Endothelial cell of umbilical vein (primary cell): Measurements from ENCODE around the gene PYCR2. TPM values are rescaled to one million over a fixed set of nuclear protein-coding genes. Genes with fewer than 3 reads are reported as not detected.

Experiments used
- BruUV-seq: library from RNA; stranded (reverse); fragments of 400-500 nt; replicated peaks from 2 replicates; lab custom pipeline; 2021; lab: Mats Ljungman, UMichigan
- CTCF ChIA-PET: fragments of 300-600, 350-600 bp; sonication (Branson Sonifier 250); formaldehyde crosslinking; loops from one replicate; lab custom pipeline; 2021; ENCODE audit warnings: antibody characterized with exemption, inconsistent platforms; lab: Charles Lee
- POLR2A ChIA-PET: fragments of 300-600, 350-600 bp; sonication (Branson Sonifier 250); formaldehyde crosslinking; loops from one replicate; lab custom pipeline; 2021; ENCODE audit warnings: antibody characterized with exemption, inconsistent platforms; lab: Charles Lee
- DNase-seq: peaks from one replicate; pipeline ENCODE4 v3.0.0-alpha.2; 2011; ENCODE audit warnings: low read depth, low spot score
- FAIRE-seq: peaks from 2 replicates; lab custom pipeline; 2011; peaks lifted over from hg19 to GRCh38; lab: Jason Lieb, UNC
- H2AFZ ChIP-seq: 2 replicates; pipeline ENCODE4 v1.6.0; 2012; ENCODE audit warnings: low read depth, low read length, control low read depth, inconsistent platforms
- H3K27ac ChIP-seq: 2 replicates; pipeline ENCODE4 v1.5.1; 2011; ENCODE audit warnings: low read depth, mild to moderate bottlenecking, control low read depth, low read length, moderate library complexity; ENCODE audit not compliant: insufficient read depth
- H3K27me3 ChIP-seq, 2 experiments: 2 replicates each; pipeline versions ENCODE4 v1.6.0 to v1.6.1; 2011; ENCODE audit warnings: low read length in 2 of 2, mixed read lengths in 1 of 2; ENCODE audit not compliant: control insufficient read depth in 2 of 2, insufficient read depth in 2 of 2
- H3K36me3 ChIP-seq, 2 experiments: 2 replicates in 1 of 2; 3 replicates in 1 of 2; pipeline ENCODE4 v1.5.1; 2011; ENCODE audit warnings: low read length in 2 of 2, mild to moderate bottlenecking in 1 of 2, moderate library complexity in 1 of 2; ENCODE audit not compliant: control insufficient read depth in 2 of 2, insufficient read depth in 2 of 2; ENCODE audit errors: extremely low read depth in 1 of 2
- H3K4me1 ChIP-seq: 3 replicates; pipeline ENCODE4 v1.5.1; 2011; ENCODE audit warnings: mild to moderate bottlenecking, low read length; ENCODE audit not compliant: control insufficient read depth, insufficient read depth; ENCODE audit errors: extremely low read depth
- H3K4me2 ChIP-seq: 2 replicates; pipeline ENCODE4 v1.6.1; 2011; ENCODE audit warnings: low read length, control low read depth, mixed read lengths; ENCODE audit not compliant: insufficient read depth
- H3K4me3 ChIP-seq, 3 experiments: fragments of 200-600 bp in 1 of 3; sonication (generic), shearing (Covaris generic) in 1 of 3; replicated peaks in 1 of 3; 2 replicates each; pipeline ENCODE4 v1.5.1; 2011 to 2016; ENCODE audit warnings: control low read depth in 3 of 3, low read length in 3 of 3, mild to moderate bottlenecking in 2 of 3, inconsistent platforms in 1 of 3, low read depth in 1 of 3, moderate library complexity in 1 of 3; ENCODE audit not compliant: insufficient read depth in 1 of 3
- H3K79me2 ChIP-seq: 2 replicates; pipeline ENCODE4 v1.6.0; 2012; ENCODE audit warnings: low read length, inconsistent platforms; ENCODE audit not compliant: control insufficient read depth, insufficient read depth
- H3K9ac ChIP-seq: replicated peaks from 2 replicates; pipeline ENCODE3; 2011; ENCODE audit warnings: low read length, control low read depth; ENCODE audit not compliant: insufficient read depth; ENCODE audit errors: extremely low read depth
- H3K9me1 ChIP-seq: replicated peaks from 3 replicates; pipeline ENCODE4 v1.6.0; 2011; ENCODE audit warnings: mild to moderate bottlenecking, low read length; ENCODE audit not compliant: control insufficient read depth, insufficient read depth; ENCODE audit errors: extremely low read depth
- H3K9me3 ChIP-seq: replicated peaks from 2 replicates; pipeline ENCODE4 v1.5.1; 2012; ENCODE audit warnings: low read length, inconsistent platforms; ENCODE audit not compliant: control insufficient read depth, insufficient read depth
- H4K20me1 ChIP-seq: replicated peaks from 2 replicates; pipeline ENCODE3; 2011; ENCODE audit warnings: mild to moderate bottlenecking, low read length; ENCODE audit not compliant: control insufficient read depth, insufficient read depth; ENCODE audit errors: extremely low read depth
- EZH2 ChIP-seq: IDR thresholded peaks from 2 replicates; pipeline ENCODE4 v1.6.1; 2012; ENCODE audit warnings: borderline replicate concordance, low read depth, mild to moderate bottlenecking, moderate library complexity, low read length, inconsistent platforms; ENCODE audit not compliant: severe bottlenecking
- FOS ChIP-seq: IDR thresholded peaks from 2 replicates; pipeline ENCODE4 v1.6.1; 2011; ENCODE audit warnings: mild to moderate bottlenecking, low read length, moderate library complexity, borderline replicate concordance; ENCODE audit not compliant: insufficient read depth
- GATA2 ChIP-seq: IDR thresholded peaks from 2 replicates; pipeline ENCODE4 v1.7.0; 2011; ENCODE audit warnings: low read depth, mild to moderate bottlenecking, moderate library complexity, mixed read lengths, low read length; ENCODE audit not compliant: insufficient read length, insufficient read depth
- JUN ChIP-seq: IDR thresholded peaks from 2 replicates; pipeline ENCODE4 v1.6.1; 2011; ENCODE audit warnings: borderline replicate concordance, low read depth; ENCODE audit not compliant: insufficient read length, insufficient read depth
- MAX ChIP-seq: IDR thresholded peaks from 2 replicates; pipeline ENCODE4 v1.6.1; 2011; ENCODE audit not compliant: insufficient read depth, insufficient read length
- MYC ChIP-seq: IDR thresholded peaks from one replicate; pipeline ENCODE4 v1.6.1; 2011; ENCODE audit warnings: mild to moderate bottlenecking, low read depth, low read length
- POLR2A ChIP-seq: IDR thresholded peaks from 2 replicates; pipeline ENCODE4 v1.6.1; 2012; ENCODE audit warnings: low read depth, mild to moderate bottlenecking, control low read depth, low read length
- POLR2AphosphoS5 ChIP-seq: IDR thresholded peaks from 2 replicates; pipeline ENCODE4 v1.6.1; 2012; ENCODE audit warnings: low read depth, mild to moderate bottlenecking, control low read depth, low read length, moderate library complexity; ENCODE audit not compliant: insufficient read depth
- dilution Hi-C: fragments of 300-500 bp; cut with MboI; formaldehyde crosslinking; loops from one replicate; pipeline ENCODE4 v1.15.0; 2019; ENCODE audit warnings: low sequenced_read_pairs; ENCODE audit not compliant: extremely low pct_ligation_motif_present
- intact Hi-C: fragments of 100-400 bp; cut with micrococcal nuclease; formaldehyde crosslinking; loops from one replicate; pipeline ENCODE4 v1.10.0; 2022
- polyA plus RNA-seq, 4 experiments: library from polyadenylated mRNA; depleted of rRNA in 3 of 4; stranded (reverse) in 3 of 4; unstranded in 1 of 4; fragments of >200 nt; gene quantifications; 2 replicates each; pipeline versions ENCODE4 v1.2.1 to v1.2.3, GENCODE V29; 2011 to 2012; ENCODE audit warnings: missing spikeins in 1 of 4
- total RNA-seq: library from RNA; stranded (reverse); gene quantifications from 2 replicates; pipeline ENCODE4 v1.2.3, GENCODE V29; 2021
- TF ChIP-seq, protein P1 (sequence below), 2 donors: IDR thresholded peaks; 1 replicate in 1 of 2; 2 replicates in 1 of 2; pipeline ENCODE4 v1.5.1; 2011; ENCODE audit warnings: low read length in 2 of 2, mild to moderate bottlenecking in 2 of 2, moderate library complexity in 2 of 2, control low read depth in 1 of 2, inconsistent platforms in 1 of 2, low read depth in 1 of 2; ENCODE audit not compliant: insufficient read depth in 1 of 2; ENCODE audit errors: extremely low read depth in 1 of 2

PYCR2 gene
- total and polyA plus RNA-seq, 2 donors (not counting 3 experiments of a cell fraction or from before 2014, with no cell fraction given) = 64.6 to 65.1 TPM

- FAIRE-seq (no peak), DNase-seq (no peak)
- Histone ChIP-seq H3K9me1 (no peaks in the 10 kb centered on the region), H3K79me2 (no peaks in the 10 kb centered on the region), H3K9ac (no peak overlapping the region), H3K36me3 (peaks cover 0 to 2% of the 10 kb centered on the region in 2 experiments), H3K4me1 (no peaks in the 10 kb centered on the region), H3K9me3 (no peaks in the 10 kb centered on the region), H4K20me1 (no peaks in the 10 kb centered on the region), H3K4me2 (no peak overlapping the region), H2AFZ (no peak overlapping the region), H3K27me3 (no peaks in the 10 kb centered on the region), H3K27ac (no peak overlapping the region), H3K4me3 (no peak overlapping the region)
- BruUV-seq = no TSS peak
- TF ChIP-seq GATA2 (no peak), MYC (no peak), FOS (no peak), POLR2A (no peak), EZH2 (no peak), JUN (no peak), MAX (no peak), POLR2AphosphoS5 (no peak)
- TF ChIP-seq, protein P1, sequence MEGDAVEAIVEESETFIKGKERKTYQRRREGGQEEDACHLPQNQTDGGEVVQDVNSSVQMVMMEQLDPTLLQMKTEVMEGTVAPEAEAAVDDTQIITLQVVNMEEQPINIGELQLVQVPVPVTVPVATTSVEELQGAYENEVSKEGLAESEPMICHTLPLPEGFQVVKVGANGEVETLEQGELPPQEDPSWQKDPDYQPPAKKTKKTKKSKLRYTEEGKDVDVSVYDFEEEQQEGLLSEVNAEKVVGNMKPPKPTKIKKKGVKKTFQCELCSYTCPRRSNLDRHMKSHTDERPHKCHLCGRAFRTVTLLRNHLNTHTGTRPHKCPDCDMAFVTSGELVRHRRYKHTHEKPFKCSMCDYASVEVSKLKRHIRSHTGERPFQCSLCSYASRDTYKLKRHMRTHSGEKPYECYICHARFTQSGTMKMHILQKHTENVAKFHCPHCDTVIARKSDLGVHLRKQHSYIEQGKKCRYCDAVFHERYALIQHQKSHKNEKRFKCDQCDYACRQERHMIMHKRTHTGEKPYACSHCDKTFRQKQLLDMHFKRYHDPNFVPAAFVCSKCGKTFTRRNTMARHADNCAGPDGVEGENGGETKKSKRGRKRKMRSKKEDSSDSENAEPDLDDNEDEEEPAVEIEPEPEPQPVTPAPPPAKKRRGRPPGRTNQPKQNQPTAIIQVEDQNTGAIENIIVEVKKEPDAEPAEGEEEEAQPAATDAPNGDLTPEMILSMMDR (IDR thresholded peaks at IDR 0.05; ENCODE audit: extremely low read depth in 1 of 2, insufficient read depth in 1 of 2, low read depth in 1 of 2, low read length in 2 of 2) = no peak
- ChIA-PET POLR2A (no interaction called here), CTCF (interaction anchor here (1.5 to 3.8 kb wide), 6 partner anchors 12 to 654 kb away, joined by 5 to 27 read pairs (median 10); no protein-coding TSS in a partner anchor)
- intact Hi-C loops = loop anchor here (10.0 kb wide), 2 partner anchors 418 to 648 kb away; no protein-coding TSS in a partner anchor
- dilution Hi-C loops = no loop called here
Measured at GRCh38 chr1:225973158-225973557, 49.1 kb upstream of the PYCR2 start.
